Lower leg skin (tissue), 3 donors: ENCODE data around the gene ENPP3.
"Not testable (repeated sequence)": the region's sequence is repeated elsewhere in the genome, so short reads cannot be mapped to it uniquely, and the experiment has no call there.

ENCODE experiments used
- POLR2A ChIP-seq, 2 donors: fragments of 450-650 bp; IDR thresholded peaks; one replicate each; pipeline ENCODE4 v1.6.1; 2016 to 2017; ENCODE audit warnings: antibody characterized with exemption in 2 of 2, mild to moderate bottlenecking in 1 of 2, moderate library complexity in 1 of 2
- TF ChIP-seq, protein P1 (sequence below), 3 donors: fragments of 450-650 bp; IDR thresholded peaks; one replicate each; pipeline ENCODE4 v1.5.1; 2016; ENCODE audit warnings: antibody characterized with exemption in 3 of 3, mild to moderate bottlenecking in 3 of 3, moderate library complexity in 2 of 3

DNA sequence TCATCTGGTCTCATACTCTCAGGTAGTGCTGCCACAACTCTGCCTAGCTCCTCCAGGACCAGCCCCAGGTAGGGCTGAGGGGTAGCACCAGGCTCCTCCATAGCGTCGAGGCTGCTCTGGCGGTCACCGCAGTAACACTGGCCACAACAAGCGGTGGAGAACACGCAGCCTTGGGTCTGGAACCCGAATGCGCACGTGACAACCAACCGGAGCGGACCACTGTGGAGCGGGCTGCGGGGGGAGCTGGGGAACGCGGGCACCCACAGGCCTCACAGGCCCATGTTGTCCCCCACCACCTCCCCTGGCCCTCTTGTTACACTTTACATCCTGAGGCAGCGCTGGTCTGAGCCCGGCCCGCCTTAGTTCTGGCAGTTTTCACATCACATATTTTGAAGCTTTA lies 73.8 kb downstream of the ENPP3 start, which contains the start of gene CTAGE9:
- TF ChIP-seq, protein P1, sequence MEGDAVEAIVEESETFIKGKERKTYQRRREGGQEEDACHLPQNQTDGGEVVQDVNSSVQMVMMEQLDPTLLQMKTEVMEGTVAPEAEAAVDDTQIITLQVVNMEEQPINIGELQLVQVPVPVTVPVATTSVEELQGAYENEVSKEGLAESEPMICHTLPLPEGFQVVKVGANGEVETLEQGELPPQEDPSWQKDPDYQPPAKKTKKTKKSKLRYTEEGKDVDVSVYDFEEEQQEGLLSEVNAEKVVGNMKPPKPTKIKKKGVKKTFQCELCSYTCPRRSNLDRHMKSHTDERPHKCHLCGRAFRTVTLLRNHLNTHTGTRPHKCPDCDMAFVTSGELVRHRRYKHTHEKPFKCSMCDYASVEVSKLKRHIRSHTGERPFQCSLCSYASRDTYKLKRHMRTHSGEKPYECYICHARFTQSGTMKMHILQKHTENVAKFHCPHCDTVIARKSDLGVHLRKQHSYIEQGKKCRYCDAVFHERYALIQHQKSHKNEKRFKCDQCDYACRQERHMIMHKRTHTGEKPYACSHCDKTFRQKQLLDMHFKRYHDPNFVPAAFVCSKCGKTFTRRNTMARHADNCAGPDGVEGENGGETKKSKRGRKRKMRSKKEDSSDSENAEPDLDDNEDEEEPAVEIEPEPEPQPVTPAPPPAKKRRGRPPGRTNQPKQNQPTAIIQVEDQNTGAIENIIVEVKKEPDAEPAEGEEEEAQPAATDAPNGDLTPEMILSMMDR (IDR thresholded peaks at IDR 0.05): not testable (repeated sequence)
- not testable (repeated sequence) for TF ChIP-seq POLR2A (IDR thresholded peaks at IDR 0.05)
